K562 (cell line): ENCODE data around the gene NPR3. TPM values are rescaled to one million over a fixed set of nuclear protein-coding genes. Genes with fewer than 3 reads are reported as not detected.

ENCODE experiments used
- ATAC-seq: fragments of 200-7000 bp; cut with Tn5 transposase; 3 replicates; pipeline ENCODE4 v1.9.1; 2020; ENCODE audit warnings: moderate library complexity
- BruUV-seq: library from RNA; stranded (reverse); fragments of 400-500 nt; replicated peaks from 2 replicates; lab custom pipeline; 2021; lab: Mats Ljungman, UMichigan
- CTCF ChIA-PET: fragments of 300-600 bp; formaldehyde crosslinking; extraction: SDS; loops from one replicate; lab custom pipeline; 2021; ENCODE audit warnings: low intra/inter-chr PET ratio; lab: Yijun Ruan, JAX
- POLR2A ChIA-PET: fragments of 300-600, 350-650 bp; sonication (Branson Sonifier 250); formaldehyde crosslinking; extraction: SDS; loops from one replicate; lab custom pipeline; 2021; ENCODE audit warnings: antibody characterized with exemption, inconsistent platforms; lab: Yijun Ruan, JAX
- DNase-seq, 4 experiments: peaks; one replicate each; pipeline versions ENCODE4 v3.0.0 to v3.0.0-alpha.2; 2011 to 2018; ENCODE audit warnings: low spot score in 3 of 4, mixed read lengths in 3 of 4; ENCODE audit errors: extremely low read depth in 1 of 4
- FAIRE-seq: peaks from 2 replicates; lab custom pipeline; 2011; peaks lifted over from hg19 to GRCh38; lab: Jason Lieb, UNC
- H2AFZ ChIP-seq: 2 replicates; pipeline ENCODE4 v1.6.0; 2011; ENCODE audit warnings: low read depth, low read length, control low read depth, inconsistent platforms
- H3K27ac ChIP-seq: fragments of 200-600 bp; 3 replicates; pipeline ENCODE4 v1.8.0; 2011; ENCODE audit warnings: low read depth, mild to moderate bottlenecking, control low read depth, inconsistent platforms, low read length, moderate library complexity, mixed read lengths; ENCODE audit errors: extremely low read depth
- H3K27me3 ChIP-seq, 2 experiments: fragments of 300-600 bp in 1 of 2; 2 replicates in 1 of 2; 3 replicates in 1 of 2; pipeline versions ENCODE4 v1.6.0 to v1.8.0; 2011; ENCODE audit warnings: inconsistent platforms in 2 of 2, low read length in 2 of 2, mild to moderate bottlenecking in 1 of 2, mixed read lengths in 1 of 2, moderate library complexity in 1 of 2; ENCODE audit not compliant: control insufficient read depth in 2 of 2, insufficient read depth in 2 of 2
- H3K36me3 ChIP-seq: fragments of 300-600 bp; 3 replicates; pipeline ENCODE4 v1.8.0; 2011; ENCODE audit warnings: mild to moderate bottlenecking, low read length, inconsistent platforms; ENCODE audit not compliant: control insufficient read depth, insufficient read depth
- H3K4me1 ChIP-seq, 2 experiments: fragments of 200-600 bp in 1 of 2; replicated peaks in 1 of 2; 2 replicates in 1 of 2; 3 replicates in 1 of 2; pipeline versions ENCODE4 v1.5.1 to v1.8.0; 2011; ENCODE audit warnings: inconsistent platforms in 2 of 2, low read length in 2 of 2, mild to moderate bottlenecking in 1 of 2, mixed read lengths in 1 of 2, moderate library complexity in 1 of 2; ENCODE audit not compliant: control insufficient read depth in 2 of 2, insufficient read depth in 2 of 2
- H3K4me2 ChIP-seq: 2 replicates; pipeline ENCODE4 v1.6.1; 2011; ENCODE audit warnings: low read length, control low read depth, inconsistent platforms, mixed read lengths; ENCODE audit not compliant: insufficient read depth
- H3K4me3 ChIP-seq: fragments of 200-600 bp; sonication (generic), shearing (Covaris generic); 2 replicates; pipeline ENCODE4 v1.5.1; 2016; ENCODE audit warnings: control low read depth, inconsistent platforms
- H3K79me2 ChIP-seq: fragments of 200-600 bp; 3 replicates; pipeline ENCODE4 v1.8.0; 2011; ENCODE audit warnings: low read length, inconsistent platforms; ENCODE audit not compliant: control insufficient read depth, insufficient read depth
- H3K9ac ChIP-seq, 2 experiments: 2 replicates each; pipeline versions ENCODE4 v1.6.0 to v1.6.1; 2011; ENCODE audit warnings: low read depth in 2 of 2, low read length in 2 of 2, control low read depth in 1 of 2, inconsistent platforms in 1 of 2, mild to moderate bottlenecking in 1 of 2, mixed read lengths in 1 of 2; ENCODE audit not compliant: insufficient read depth in 1 of 2
- H3K9me1 ChIP-seq: one replicate; pipeline ENCODE4 v1.6.0; 2011; ENCODE audit warnings: inconsistent platforms, mild to moderate bottlenecking, low read length, moderate library complexity; ENCODE audit not compliant: control insufficient read depth, insufficient read depth
- H3K9me3 ChIP-seq: replicated peaks from 2 replicates; pipeline ENCODE4 v1.5.1; 2011; ENCODE audit warnings: low read depth, low read length, inconsistent platforms; ENCODE audit not compliant: control insufficient read depth, insufficient read depth
- H4K20me1 ChIP-seq: replicated peaks from 2 replicates; pipeline ENCODE4 v1.6.1; 2011; ENCODE audit warnings: low read length, inconsistent platforms, mixed read lengths; ENCODE audit not compliant: control insufficient read depth, insufficient read depth
- KAT7 ChIP-seq: sonication (generic); formaldehyde crosslinking; IDR thresholded peaks from 2 replicates; pipeline ENCODE4 v1.8.0; 2022; ENCODE audit warnings: missing genetic modification reagents, mild to moderate bottlenecking, borderline replicate concordance
- KDM4B ChIP-seq, 2 experiments: fragments of 450-650 bp in 1 of 2; sonication (generic) in 1 of 2; IDR thresholded peaks; 2 replicates each; pipeline ENCODE4 v1.6.1; 2016 to 2017; ENCODE audit warnings: borderline replicate concordance in 2 of 2, antibody characterized with exemption in 1 of 2, low read depth in 1 of 2, mild to moderate bottlenecking in 1 of 2
- MAFK ChIP-seq: IDR thresholded peaks from 2 replicates; pipeline ENCODE4 v1.6.1; 2011; ENCODE audit warnings: low read length, improper control_type of control experiment
- SRF ChIP-seq, 2 experiments: fragments of 250-450, 450-650 bp in 1 of 2; sonication (Bioruptor Pico) in 1 of 2; sonication (generic) in 1 of 2; formaldehyde crosslinking; IDR thresholded peaks; 2 replicates each; pipeline versions ENCODE4 v1.5.0 to v1.5.1; 2020 to 2022; ENCODE audit warnings: mild to moderate bottlenecking in 1 of 2, missing genetic modification reagents in 1 of 2
- TOE1 ChIP-seq, 2 experiments: fragments of 450-650 bp in 1 of 2; sonication (generic) in 1 of 2; formaldehyde crosslinking in 1 of 2; IDR thresholded peaks; 2 replicates each; pipeline versions ENCODE4 v1.7.1 to v1.8.0; 2016 to 2022; ENCODE audit warnings: borderline replicate concordance in 2 of 2, mild to moderate bottlenecking in 2 of 2, antibody characterized with exemption in 1 of 2, inconsistent platforms in 1 of 2, low read depth in 1 of 2, missing genetic modification reagents in 1 of 2, moderate library complexity in 1 of 2
- YBX1 ChIP-seq: fragments of 450-650 bp; IDR thresholded peaks from 2 replicates; pipeline ENCODE4 v1.7.1; 2016; ENCODE audit warnings: mild to moderate bottlenecking
- ZNF551 ChIP-seq: fragments of 250-450 bp; sonication (Bioruptor Pico); IDR thresholded peaks from 2 replicates; pipeline ENCODE4 v1.5.0; 2021; ENCODE audit warnings: mild to moderate bottlenecking, moderate library complexity
- ZNF583 ChIP-seq: fragments of 250-450 bp; sonication (Bioruptor Pico); IDR thresholded peaks from 2 replicates; pipeline ENCODE4 v1.4.0; 2020
- WGBS: fragments of 100-300 bp; shearing (Covaris generic); methylation state at CpG from one replicate; pipeline ENCODE4 v1.1.6; 2016; ENCODE audit warnings: low coverage, mixed read lengths; ENCODE audit not compliant: insufficient coverage; ENCODE audit errors: missing lambda C conversion rate; 5-methylcytosine and 5-hydroxymethylcytosine counted together
- in situ Hi-C: fragments of 300-500 bp; cut with MboI; formaldehyde crosslinking; loops from 4 replicates; pipeline ENCODE4 v1.15.0; 2018; ENCODE audit warnings: inconsistent platforms, mixed read lengths
- intact Hi-C: fragments of 100-400 bp; cut with micrococcal nuclease; formaldehyde crosslinking; loops from 2 replicates; pipeline ENCODE4 v1.14.2; 2022
- polyA plus RNA-seq, 8 experiments: library from polyadenylated mRNA; depleted of rRNA in 4 of 8; stranded (reverse) in 5 of 8; unstranded in 3 of 8; fragments of >200 nt; fragmentation: Nextera tagmentation in 2 of 8; fragmentation: Illumina TruSeq in 1 of 8; extraction: Ambion mirVana in 2 of 8; extraction: Trizol in 1 of 8; gene quantifications; 2 replicates each; pipeline versions ENCODE4 v1.2.1 to v1.2.3, GENCODE V29; 2011 to 2014; ENCODE audit warnings: inconsistent platforms in 1 of 8, missing spikeins in 1 of 8
- total RNA-seq, 7 experiments: library from RNA; depleted of rRNA in 6 of 7; stranded (reverse); fragments of >200 nt in 6 of 7; fragmentation: Illumina TruSeq in 2 of 7; extraction: Trizol in 2 of 7; gene quantifications; 2 replicates each; pipeline versions ENCODE4 v1.2.1 to v1.2.3, GENCODE V29; 2011 to 2021; ENCODE audit warnings: low replicate concordance in 1 of 7

Gene NPR3
- total and polyA plus RNA-seq, 9 of the 15 experiments (the other 6 are each of a cell fraction or from before 2014, with no cell fraction given) = 0.01 to 0.11 (median 0.04) TPM; not detected in 2

DNA sequence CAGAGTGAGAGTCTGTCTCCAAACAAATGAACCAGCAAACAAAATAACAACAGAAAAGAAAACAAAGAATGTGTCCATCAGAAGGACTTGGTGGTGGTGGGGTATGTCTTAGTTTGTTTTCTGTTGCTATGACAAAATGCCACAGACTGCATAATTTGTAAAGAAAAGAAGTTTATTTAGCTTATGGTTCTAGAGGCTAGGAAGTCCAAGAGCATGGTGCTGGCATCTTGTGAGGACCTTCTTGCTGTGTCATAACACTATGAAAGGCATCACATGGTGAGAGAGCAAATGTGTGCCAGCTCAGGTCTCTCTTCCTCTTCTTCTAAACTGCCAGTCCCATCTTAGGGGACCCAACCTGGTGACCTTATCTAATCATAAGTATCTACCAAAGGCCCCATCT is 10.5 kb downstream of the NPR3 start:
- H3K9ac ChIP-seq = no peak overlapping the region
- no peak overlapping the region for H3K4me3 ChIP-seq
- in situ Hi-C loops = no loop called here
- H3K79me2 ChIP-seq = no peaks in the 10 kb centered on the region
- H3K4me1 ChIP-seq = no peaks in the 10 kb centered on the region
- no peak overlapping the region for H3K27ac ChIP-seq
- H3K9me3 ChIP-seq = no peaks in the 10 kb centered on the region
- CTCF ChIA-PET = no interaction called here
- no peak overlapping the region for H2AFZ ChIP-seq
- no peaks in the 10 kb centered on the region for H4K20me1 ChIP-seq
- DNase-seq = no peak
- no peaks in the 10 kb centered on the region for H3K36me3 ChIP-seq
- H3K27me3 ChIP-seq = no peaks in the 10 kb centered on the region; a peak in 1 of 5 replicates
- no TSS peak for BruUV-seq
- TF ChIP-seq ZNF583 (CRISPR knock-in tag) (no peak), KDM4B (IDR thresholded peaks at IDR 0.05; ENCODE audit: borderline replicate concordance in 2 of 2, low read depth in 1 of 2) (no peak), YBX1 (no peak), SRF (CRISPR knock-in tag; IDR thresholded peaks at IDR 0.05) (no peak)
- TF ChIP-seq, all 486 proteins: peak for 0
- POLR2A ChIA-PET = no interaction called here
- no peak for ATAC-seq
- Histone ChIP-seq H3K4me2 (no peak overlapping the region), H3K9me1 (no peaks in the 10 kb centered on the region)
- FAIRE-seq = no peak
- intact Hi-C loops = no loop called here

DNA sequence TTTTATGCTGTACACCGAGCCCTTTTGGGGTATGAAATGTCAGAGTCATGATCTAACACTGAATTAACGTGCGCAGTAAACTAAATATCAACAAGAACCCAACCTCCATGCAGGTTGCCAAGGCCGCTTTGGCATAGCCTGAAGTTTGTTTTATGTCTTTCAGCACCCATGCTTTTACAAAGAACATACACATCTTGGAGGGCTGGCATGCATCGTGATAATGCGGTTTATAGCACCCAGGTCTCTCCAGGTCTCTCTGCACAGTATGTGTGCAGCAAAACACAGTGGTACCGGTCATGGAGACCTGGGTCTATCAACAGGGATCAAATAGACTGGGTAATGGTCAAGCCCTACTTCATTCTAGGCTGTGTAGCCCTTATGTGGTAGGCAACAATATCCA is 11.8 kb downstream of the NPR3 start:
- no peak overlapping the region for H3K9ac ChIP-seq
- H2AFZ ChIP-seq = no peak overlapping the region
- BruUV-seq = no TSS peak
- H3K4me1 ChIP-seq = no peaks in the 10 kb centered on the region
- H3K9me3 ChIP-seq = no peaks in the 10 kb centered on the region
- H3K36me3 ChIP-seq = no peaks in the 10 kb centered on the region
- no peak overlapping the region for H3K4me2 ChIP-seq
- WGBS = under 1% methylated on average over 7 of the region's 7 CpGs
- H3K79me2 ChIP-seq = no peaks in the 10 kb centered on the region
- H3K9me1 ChIP-seq = no peaks in the 10 kb centered on the region
- no peak overlapping the region for H3K27ac ChIP-seq
- in situ Hi-C loops = no loop called here
- DNase-seq (no peak), ATAC-seq (no peak), FAIRE-seq (no peak)
- H3K4me3 ChIP-seq = no peak overlapping the region
- H4K20me1 ChIP-seq = no peaks in the 10 kb centered on the region
- intact Hi-C loops = no loop called here
- no peaks in the 10 kb centered on the region; a peak in 1 of 5 replicates for H3K27me3 ChIP-seq
- POLR2A ChIA-PET = no interaction called here
- CTCF ChIA-PET = no interaction called here
- TF ChIP-seq TOE1 (IDR thresholded peaks at IDR 0.05; ENCODE audit: borderline replicate concordance) (no peak), TOE1 (CRISPR knock-in tag; IDR thresholded peaks at IDR 0.05; ENCODE audit: borderline replicate concordance, low read depth) (no peak), MAFK (no peak), KAT7 (CRISPR knock-in tag) (no peak), ZNF551 (no peak)
